ENCODE data around the gene ITFG2.

The ITFG2 gene

DNA sequence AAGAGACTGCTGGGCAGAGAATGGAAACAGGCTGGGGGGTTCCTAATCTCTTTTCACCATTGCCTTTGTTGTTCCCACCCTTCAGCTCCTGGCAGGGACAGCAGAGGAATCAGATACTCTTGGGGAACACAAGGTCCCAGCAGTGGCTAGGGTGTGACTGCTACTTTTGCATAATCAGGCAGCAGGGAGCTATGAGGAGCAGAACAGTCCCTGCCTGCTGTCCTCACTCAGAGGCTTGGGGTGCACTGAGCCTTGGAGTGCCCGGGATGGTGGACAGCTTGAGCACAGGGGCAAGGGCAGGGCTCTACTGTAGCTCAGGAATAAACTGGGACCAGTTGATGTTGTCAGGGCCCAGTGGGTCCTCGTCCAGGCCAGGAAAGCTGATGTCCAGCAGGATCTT lies 45.9 kb downstream of the ITFG2 start:
- TF ChIP-seq, protein P1, sequence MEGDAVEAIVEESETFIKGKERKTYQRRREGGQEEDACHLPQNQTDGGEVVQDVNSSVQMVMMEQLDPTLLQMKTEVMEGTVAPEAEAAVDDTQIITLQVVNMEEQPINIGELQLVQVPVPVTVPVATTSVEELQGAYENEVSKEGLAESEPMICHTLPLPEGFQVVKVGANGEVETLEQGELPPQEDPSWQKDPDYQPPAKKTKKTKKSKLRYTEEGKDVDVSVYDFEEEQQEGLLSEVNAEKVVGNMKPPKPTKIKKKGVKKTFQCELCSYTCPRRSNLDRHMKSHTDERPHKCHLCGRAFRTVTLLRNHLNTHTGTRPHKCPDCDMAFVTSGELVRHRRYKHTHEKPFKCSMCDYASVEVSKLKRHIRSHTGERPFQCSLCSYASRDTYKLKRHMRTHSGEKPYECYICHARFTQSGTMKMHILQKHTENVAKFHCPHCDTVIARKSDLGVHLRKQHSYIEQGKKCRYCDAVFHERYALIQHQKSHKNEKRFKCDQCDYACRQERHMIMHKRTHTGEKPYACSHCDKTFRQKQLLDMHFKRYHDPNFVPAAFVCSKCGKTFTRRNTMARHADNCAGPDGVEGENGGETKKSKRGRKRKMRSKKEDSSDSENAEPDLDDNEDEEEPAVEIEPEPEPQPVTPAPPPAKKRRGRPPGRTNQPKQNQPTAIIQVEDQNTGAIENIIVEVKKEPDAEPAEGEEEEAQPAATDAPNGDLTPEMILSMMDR (IDR thresholded peaks at IDR 0.05; ENCODE audit: low read depth, low read length, poor library complexity, severe bottlenecking): no peak
- TF ChIP-seq EZH2phosphoT487 (IDR thresholded peaks at IDR 0.05; ENCODE audit: borderline replicate concordance, low read length): no peak
- Histone ChIP-seq H3K9me3 (ENCODE audit: control insufficient read depth, insufficient read depth, low read length) (no peaks in the 10 kb centered on the region), H3K4me3 (ENCODE audit: low read length) (no peak overlapping the region), H3F3A (ENCODE audit: control insufficient read depth, insufficient read depth) (peaks cover 7% of the 10 kb centered on the region), H3K9me2 (replicated peaks; ENCODE audit: control insufficient read depth, low read length) (no peaks in the 10 kb centered on the region), H3K36me3 (ENCODE audit: control insufficient read depth, low read length) (peaks cover 47% of the 10 kb centered on the region), H3K4me1 (ENCODE audit: control insufficient read depth, low read length) (no peaks in the 10 kb centered on the region), H3K4me2 (ENCODE audit: low read length) (no peak overlapping the region), H4K20me1 (ENCODE audit: control insufficient read depth, insufficient read depth, low read depth, low read length) (peaks cover 6% of the 10 kb centered on the region; the same call in 1 of the 2 replicates), H3K27me3 (ENCODE audit: control insufficient read depth, low read length) (no peaks in the 10 kb centered on the region), H3K27ac (ENCODE audit: low read depth, low read length) (no peak overlapping the region), H3K79me2 (ENCODE audit: control insufficient read depth, low read length) (no peaks in the 10 kb centered on the region)

DNA sequence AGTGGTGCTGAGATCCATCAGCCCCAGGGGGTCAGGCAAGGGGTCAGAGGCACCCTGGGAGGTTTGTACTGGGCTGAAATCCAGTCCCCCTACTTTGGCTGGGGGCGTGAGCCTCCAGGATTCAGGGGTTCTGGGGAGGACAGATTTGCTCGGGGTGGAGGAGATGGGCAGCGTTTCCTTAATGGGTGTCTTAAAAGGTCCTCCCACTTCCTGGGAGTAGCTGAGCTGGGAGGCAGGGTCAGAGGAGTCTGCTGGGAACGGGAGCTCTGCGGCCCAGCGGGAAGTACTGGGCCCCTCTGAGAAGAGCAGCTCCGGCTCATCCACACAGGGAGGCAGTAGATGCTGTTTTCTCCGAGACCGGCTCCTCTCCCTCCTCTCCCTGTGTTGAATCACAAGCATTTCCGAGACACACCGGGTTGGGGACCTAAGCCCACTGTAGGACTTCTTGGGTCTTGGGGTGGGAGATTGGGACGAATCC lies 46.5 kb downstream of the ITFG2 start:
- H4K20me1 ChIP-seq (ENCODE audit: control insufficient read depth, insufficient read depth, low read depth, low read length): peaks cover 6% of the 10 kb centered on the region; the same call in 1 of the 2 replicates
- no peaks in the 10 kb centered on the region for H3K79me2 ChIP-seq (ENCODE audit: control insufficient read depth, low read length)
- H3K27me3 ChIP-seq (ENCODE audit: control insufficient read depth, low read length): no peaks in the 10 kb centered on the region
- no peaks in the 10 kb centered on the region for H3K9me3 ChIP-seq (ENCODE audit: control insufficient read depth, insufficient read depth, low read length)
- no peak overlapping the region for H3K27ac ChIP-seq (ENCODE audit: low read depth, low read length)
- H3K4me2 ChIP-seq (ENCODE audit: low read length): no peak overlapping the region
- TF ChIP-seq, protein P1 (IDR thresholded peaks at IDR 0.05; ENCODE audit: low read depth, low read length, poor library complexity, severe bottlenecking): no peak
- no peak for TF ChIP-seq EZH2phosphoT487 (IDR thresholded peaks at IDR 0.05; ENCODE audit: borderline replicate concordance, low read length)
- no peaks in the 10 kb centered on the region for H3K9me2 ChIP-seq (replicated peaks; ENCODE audit: control insufficient read depth, low read length)
- no peaks in the 10 kb centered on the region for H3K4me1 ChIP-seq (ENCODE audit: control insufficient read depth, low read length)
- H3K4me3 ChIP-seq (ENCODE audit: low read length): no peak overlapping the region
- peaks cover 7% of the 10 kb centered on the region for H3F3A ChIP-seq (ENCODE audit: control insufficient read depth, insufficient read depth)
- peaks cover 51% of the 10 kb centered on the region for H3K36me3 ChIP-seq (ENCODE audit: control insufficient read depth, low read length)

DNA sequence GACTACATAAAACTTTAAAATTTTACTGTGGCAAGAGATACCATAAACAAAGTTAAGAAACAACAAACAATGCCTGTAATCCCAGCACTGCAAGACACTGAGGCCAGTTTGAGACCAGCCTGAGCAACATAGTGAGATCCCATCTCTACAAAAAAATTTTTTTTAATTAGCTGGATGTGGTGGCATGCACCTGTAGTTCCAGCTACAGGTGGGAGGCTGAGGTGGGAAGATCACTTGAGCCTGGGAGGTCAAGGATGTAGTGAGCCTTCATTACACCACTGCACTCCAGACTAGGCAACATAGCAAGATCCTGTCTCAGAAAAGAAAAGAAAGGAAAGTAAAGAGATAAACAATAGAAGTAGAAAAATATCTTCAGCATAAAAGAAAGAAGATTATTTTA lies 47.7 kb downstream of the ITFG2 start:
- H3K36me3 ChIP-seq (ENCODE audit: control insufficient read depth, low read length): peaks cover 63% of the 10 kb centered on the region
- no peaks in the 10 kb centered on the region for H3K27me3 ChIP-seq (ENCODE audit: control insufficient read depth, low read length)
- TF ChIP-seq, protein P1 (IDR thresholded peaks at IDR 0.05; ENCODE audit: low read depth, low read length, poor library complexity, severe bottlenecking): no peak
- no peak for TF ChIP-seq EZH2phosphoT487 (IDR thresholded peaks at IDR 0.05; ENCODE audit: borderline replicate concordance, low read length)

More for the DNA sequence above, 47.7 kb downstream of the ITFG2 start:
- no peaks in the 10 kb centered on the region for H3K9me3 ChIP-seq (ENCODE audit: control insufficient read depth, insufficient read depth, low read length)
- no peaks in the 10 kb centered on the region for H3K79me2 ChIP-seq (ENCODE audit: control insufficient read depth, low read length)
- H3K9me2 ChIP-seq (replicated peaks; ENCODE audit: control insufficient read depth, low read length): no peaks in the 10 kb centered on the region
- H4K20me1 ChIP-seq (ENCODE audit: control insufficient read depth, insufficient read depth, low read depth, low read length): peaks cover 6% of the 10 kb centered on the region; the same call in 1 of the 2 replicates
- H3K27ac ChIP-seq (ENCODE audit: low read depth, low read length): no peak overlapping the region
- no peaks in the 10 kb centered on the region for H3K4me1 ChIP-seq (ENCODE audit: control insufficient read depth, low read length)
- no peak overlapping the region for H3K4me2 ChIP-seq (ENCODE audit: low read length)
- peaks cover 7% of the 10 kb centered on the region for H3F3A ChIP-seq (ENCODE audit: control insufficient read depth, insufficient read depth)
- no peak overlapping the region for H3K4me3 ChIP-seq (ENCODE audit: low read length)

All from DOHH2 (cell line).